BE2C (cell line): ENCODE measurements around the gene CLCN4.

Experiments used
- DNase-seq: peaks from one replicate; pipeline ENCODE4 v3.0.0-alpha.2; 2020
- H3K27me3 ChIP-seq: fragments of 250-450 bp; sonication (Bioruptor Pico); 2 replicates; pipeline ENCODE4 v1.5.1; 2020; ENCODE audit warnings: mild to moderate bottlenecking
- H3K36me3 ChIP-seq: fragments of 250-450 bp; sonication (Bioruptor Pico); 2 replicates; pipeline ENCODE4 v1.5.1; 2020; ENCODE audit warnings: mild to moderate bottlenecking
- H3K4me1 ChIP-seq: fragments of 250-450 bp; sonication (Bioruptor Pico); 2 replicates; pipeline ENCODE4 v1.5.1; 2020
- H3K4me3 ChIP-seq: 2 replicates; pipeline ENCODE4 v1.5.1; 2011; ENCODE audit warnings: low read depth, low read length
- H3K9me3 ChIP-seq: fragments of 250-450 bp; sonication (Bioruptor Pico); 2 replicates; pipeline ENCODE4 v1.5.1; 2020
- TF ChIP-seq, protein P1 (sequence below): IDR thresholded peaks from 2 replicates; pipeline ENCODE4 v1.5.1; 2012; ENCODE audit warnings: mild to moderate bottlenecking, low read depth, low read length

Gene CLCN4

DNA sequence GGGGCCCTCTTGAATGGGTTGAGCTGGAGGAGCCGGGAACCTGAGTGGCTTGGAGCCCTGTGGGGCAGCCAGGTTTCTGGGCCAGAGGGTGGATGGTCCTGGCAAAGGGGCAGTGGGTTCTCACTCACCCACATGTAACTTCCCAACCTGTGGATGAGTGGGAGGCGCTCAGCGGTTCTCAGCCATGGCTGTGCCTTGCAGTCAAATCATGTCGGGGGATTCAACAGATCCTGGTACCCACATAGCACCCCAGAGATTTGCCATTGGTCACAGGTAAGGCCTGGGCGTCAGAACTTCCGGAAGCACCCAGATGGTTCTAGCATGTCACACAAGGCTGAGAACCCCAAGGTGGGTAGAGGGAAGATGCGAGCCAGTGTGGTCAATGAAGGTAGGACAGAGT, 21.9 kb upstream of the CLCN4 start:
- no peak overlapping the region for H3K4me3 ChIP-seq
- no peak for DNase-seq
- no peaks in the 10 kb centered on the region for H3K27me3 ChIP-seq
- H3K36me3 ChIP-seq = no peaks in the 10 kb centered on the region
- H3K4me1 ChIP-seq = no peaks in the 10 kb centered on the region
- no peaks in the 10 kb centered on the region for H3K9me3 ChIP-seq
- TF ChIP-seq, protein P1, sequence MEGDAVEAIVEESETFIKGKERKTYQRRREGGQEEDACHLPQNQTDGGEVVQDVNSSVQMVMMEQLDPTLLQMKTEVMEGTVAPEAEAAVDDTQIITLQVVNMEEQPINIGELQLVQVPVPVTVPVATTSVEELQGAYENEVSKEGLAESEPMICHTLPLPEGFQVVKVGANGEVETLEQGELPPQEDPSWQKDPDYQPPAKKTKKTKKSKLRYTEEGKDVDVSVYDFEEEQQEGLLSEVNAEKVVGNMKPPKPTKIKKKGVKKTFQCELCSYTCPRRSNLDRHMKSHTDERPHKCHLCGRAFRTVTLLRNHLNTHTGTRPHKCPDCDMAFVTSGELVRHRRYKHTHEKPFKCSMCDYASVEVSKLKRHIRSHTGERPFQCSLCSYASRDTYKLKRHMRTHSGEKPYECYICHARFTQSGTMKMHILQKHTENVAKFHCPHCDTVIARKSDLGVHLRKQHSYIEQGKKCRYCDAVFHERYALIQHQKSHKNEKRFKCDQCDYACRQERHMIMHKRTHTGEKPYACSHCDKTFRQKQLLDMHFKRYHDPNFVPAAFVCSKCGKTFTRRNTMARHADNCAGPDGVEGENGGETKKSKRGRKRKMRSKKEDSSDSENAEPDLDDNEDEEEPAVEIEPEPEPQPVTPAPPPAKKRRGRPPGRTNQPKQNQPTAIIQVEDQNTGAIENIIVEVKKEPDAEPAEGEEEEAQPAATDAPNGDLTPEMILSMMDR = no peak

DNA sequence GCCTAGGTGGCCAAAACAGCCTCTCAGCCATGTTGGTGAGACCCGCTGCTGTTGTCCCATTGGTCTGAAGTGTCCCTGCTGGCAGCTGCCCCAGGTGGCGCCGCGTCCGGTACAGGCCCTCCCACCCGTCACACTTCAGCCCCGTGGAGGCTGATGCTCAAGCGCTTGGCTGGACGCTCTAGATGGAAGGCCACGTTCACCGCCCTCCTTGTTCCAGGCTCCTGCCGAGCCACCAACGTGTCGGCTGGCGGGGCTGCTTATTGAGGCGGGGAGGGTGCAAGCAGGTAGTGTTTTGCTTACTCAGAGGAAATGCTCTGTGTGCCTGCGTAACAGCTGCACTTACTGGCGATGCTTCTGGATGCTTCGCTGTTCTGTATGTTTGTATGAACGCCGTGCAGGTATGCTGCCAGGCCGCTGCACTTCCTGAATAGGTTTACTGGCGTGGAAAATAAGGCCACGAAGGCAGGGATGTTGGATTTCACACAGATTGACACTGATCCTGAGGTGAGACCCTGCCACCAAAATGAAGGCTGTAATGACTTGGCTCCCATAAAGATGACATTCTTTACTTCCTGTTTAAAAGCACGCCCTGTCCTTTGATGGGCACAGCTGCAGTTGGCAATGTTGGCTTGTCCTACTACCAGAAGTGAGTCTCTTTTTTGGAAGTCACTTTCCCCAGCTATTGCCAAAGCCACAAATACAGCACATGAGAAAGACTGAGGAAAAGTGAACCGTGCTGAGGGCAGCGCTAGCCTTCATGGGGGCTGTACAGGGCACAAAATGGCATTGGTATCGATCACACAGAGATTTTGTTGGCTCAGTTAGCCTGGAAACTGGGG, 21.0 kb upstream of the CLCN4 start:
- Histone ChIP-seq H3K27me3 (no peaks in the 10 kb centered on the region), H3K4me1 (no peaks in the 10 kb centered on the region), H3K36me3 (no peaks in the 10 kb centered on the region), H3K9me3 (no peaks in the 10 kb centered on the region), H3K4me3 (no peak overlapping the region)
- TF ChIP-seq, protein P1 = no peak
- no peak for DNase-seq

DNA sequence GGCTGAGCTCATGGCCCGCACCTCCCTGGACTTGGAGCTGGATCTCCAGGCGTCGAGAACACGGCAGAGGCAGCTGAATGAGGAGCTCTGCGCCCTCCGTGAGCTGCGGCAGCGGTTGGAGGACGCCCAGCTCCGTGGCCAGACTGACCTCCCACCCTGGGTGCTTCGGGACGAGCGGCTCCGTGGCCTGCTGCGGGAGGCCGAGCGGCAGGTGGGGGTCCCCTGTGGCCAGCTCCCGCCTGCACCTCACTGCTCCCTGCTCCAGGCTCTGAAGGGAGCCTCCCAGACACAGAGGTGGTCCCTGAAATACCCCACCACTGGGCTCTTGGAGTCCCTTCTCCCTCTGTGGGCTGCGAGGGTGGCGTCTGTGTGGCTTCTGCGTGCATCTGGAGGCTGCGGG, 18.0 kb upstream of the CLCN4 start:
- TF ChIP-seq, protein P1 = no peak
- Histone ChIP-seq H3K4me1 (no peaks in the 10 kb centered on the region), H3K36me3 (no peaks in the 10 kb centered on the region), H3K4me3 (no peak overlapping the region), H3K9me3 (no peaks in the 10 kb centered on the region), H3K27me3 (no peaks in the 10 kb centered on the region)
- no peak for DNase-seq

DNA sequence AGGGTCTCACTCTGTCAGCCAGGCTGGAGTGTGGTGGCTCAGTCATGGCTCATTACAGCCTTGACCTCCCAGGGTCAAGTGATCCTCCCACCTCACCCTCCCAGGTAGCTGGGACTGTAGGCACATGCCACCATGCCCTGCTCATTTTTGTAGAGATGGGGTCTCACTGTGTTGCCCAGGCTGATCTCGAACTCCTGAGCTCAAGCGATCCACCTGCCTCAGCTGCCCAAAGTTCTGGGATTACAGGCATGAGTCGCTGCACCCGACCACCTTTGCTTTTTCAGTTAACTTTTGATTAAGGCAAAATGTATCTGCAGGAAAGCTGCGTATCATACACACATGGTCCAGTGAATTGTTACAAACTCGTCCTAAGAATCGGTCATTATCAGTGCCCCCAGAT, 16.5 kb upstream of the CLCN4 start:
- Histone ChIP-seq H3K27me3 (no peaks in the 10 kb centered on the region), H3K36me3 (no peaks in the 10 kb centered on the region), H3K4me3 (no peak overlapping the region), H3K4me1 (no peaks in the 10 kb centered on the region), H3K9me3 (no peaks in the 10 kb centered on the region)
- no peak for DNase-seq
- TF ChIP-seq, protein P1 = no peak

DNA sequence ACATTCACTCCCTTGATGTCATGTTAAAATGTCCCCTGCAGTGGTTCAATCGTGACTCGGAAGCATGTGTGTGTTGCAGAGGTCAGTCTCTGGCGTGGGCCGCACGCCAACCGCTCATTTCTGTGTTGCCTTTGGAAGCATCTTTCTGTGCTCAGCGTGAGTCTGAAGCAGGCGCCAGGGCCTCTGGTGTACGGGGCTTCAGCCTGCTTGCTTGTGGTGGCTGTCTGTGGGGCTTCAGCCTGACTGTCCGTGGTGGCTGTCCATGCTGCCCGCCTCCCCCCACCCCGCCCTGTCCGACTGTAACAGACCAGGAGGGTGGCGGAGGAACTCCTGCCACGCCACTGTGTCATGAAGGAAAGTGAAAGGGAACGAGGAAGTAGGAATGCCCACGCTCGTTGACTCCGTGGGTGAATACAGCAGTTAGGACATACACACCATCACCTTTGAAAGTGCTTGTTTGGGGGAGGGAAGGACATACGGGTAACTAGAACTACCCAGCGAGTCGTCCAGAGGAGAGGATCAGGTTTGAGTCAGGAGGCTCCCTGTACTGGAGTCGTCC, 14.7 kb upstream of the CLCN4 start:
- no peaks in the 10 kb centered on the region for H3K27me3 ChIP-seq
- no peaks in the 10 kb centered on the region for H3K4me1 ChIP-seq
- no peaks in the 10 kb centered on the region for H3K9me3 ChIP-seq
- H3K36me3 ChIP-seq = no peaks in the 10 kb centered on the region
- H3K4me3 ChIP-seq = no peak overlapping the region
- TF ChIP-seq, protein P1 = no peak
- DNase-seq = no peak
